ENCODE data around the gene MYO1G.
"Not testable (repeated sequence)": the region's sequence is repeated elsewhere in the genome, so short reads cannot be mapped to it uniquely, and the experiment has no call there.

MYO1G gene

GRCh38 chr7:44935016-44935415 lies 43.8 kb downstream of the MYO1G start:
- DNase-seq, result no peak

- DNase-seq, result not testable (repeated sequence)
These were observed 44.3 kb downstream of the MYO1G start for GRCh38 chr7:44934510-44934909.

DNA sequence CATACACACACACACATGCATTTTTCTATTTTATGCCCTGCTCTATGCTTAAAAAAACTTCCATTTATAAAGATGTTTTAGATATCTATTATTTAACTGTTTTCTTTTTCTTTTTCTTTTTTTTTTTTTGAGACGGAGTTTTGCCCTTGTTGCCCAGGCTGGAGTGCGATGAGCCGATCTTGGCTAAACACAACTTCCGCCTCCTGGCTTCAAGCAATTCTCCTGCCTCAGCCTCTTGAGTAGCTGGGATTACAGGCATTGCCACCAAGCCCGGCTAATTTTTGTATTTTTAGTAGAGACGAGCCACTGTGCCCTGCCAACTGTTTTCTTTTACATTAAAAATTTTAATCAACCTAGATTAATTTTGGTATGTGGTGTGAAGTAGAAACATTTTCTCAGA lies 47.9 kb downstream of the MYO1G start:
- no peak for DNase-seq

DNA sequence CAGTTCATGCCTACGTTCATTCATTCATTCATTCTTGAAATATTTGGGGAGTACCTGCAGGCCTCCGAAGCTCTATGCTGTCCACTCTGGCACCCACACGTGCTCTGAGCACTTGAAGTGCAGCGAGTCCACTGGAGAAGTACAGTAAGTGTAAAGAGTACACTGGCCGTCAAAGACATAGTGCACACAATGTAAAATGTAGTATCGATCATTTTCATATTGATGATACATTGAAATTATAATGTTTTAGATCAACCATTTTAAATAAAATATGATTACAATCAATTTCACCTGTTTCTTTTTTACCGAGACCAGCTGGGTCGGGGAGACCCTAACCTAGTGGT lies 56.5 kb downstream of the MYO1G start:
- DNase-seq, result no peak

DNA sequence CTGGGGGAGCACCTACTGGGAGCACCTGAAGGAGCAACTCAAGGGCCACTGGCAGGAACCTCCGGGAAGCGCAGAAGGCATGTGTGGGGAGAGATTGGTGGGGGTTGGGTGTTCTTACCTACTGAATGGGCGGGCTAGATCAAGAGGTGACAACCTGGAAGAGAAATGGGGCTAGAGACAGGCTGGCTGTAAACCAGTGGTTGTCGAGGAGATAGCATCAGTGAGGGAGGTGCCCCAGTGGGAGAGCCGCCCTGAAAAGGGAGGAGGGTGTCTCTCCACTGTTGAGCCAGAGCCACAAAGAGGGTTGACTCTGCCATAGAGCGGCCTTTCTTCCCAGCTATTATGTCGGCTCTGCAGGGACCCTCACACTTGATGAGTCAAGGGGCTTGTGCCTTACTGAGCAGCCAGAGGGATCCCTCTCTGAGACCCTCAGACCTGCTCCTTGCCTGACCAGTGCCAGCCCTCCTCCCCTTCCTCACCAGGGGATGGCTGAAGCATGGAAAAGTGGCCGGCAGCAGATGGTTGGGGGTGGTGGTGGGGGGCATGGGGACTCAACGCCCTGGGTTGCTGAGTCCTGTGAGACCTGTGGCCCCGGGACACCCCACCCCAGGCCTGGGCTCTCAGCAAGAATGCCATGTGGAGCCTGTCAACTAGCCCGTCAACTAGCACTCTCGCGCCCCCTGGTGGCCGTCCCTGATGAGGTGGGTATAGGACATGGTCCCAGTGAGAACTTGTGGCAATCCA lies 57.0 kb downstream of the MYO1G start:
- peak; percentile 99 for DNase-seq

- no peak for DNase-seq
These were observed 58.7 kb downstream of the MYO1G start for GRCh38 chr7:44920119-44920518.

DNA sequence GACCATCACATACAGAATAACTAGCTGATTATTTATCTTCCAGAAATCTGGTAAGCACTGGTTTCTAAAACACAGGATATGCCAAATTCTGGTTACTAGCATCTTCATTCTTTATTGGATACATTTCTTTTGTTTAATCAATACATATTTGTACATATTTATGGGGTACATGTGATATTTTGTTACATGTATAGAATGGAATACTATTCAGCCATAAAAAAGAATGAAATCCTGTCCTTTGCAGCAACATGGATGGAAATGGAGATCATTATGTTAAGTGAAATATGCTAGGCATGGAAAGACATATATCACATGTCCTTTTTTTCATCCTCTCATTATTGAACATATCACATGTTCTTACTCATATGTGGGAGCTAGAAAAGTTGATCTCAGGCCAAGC lies 60.8 kb downstream of the MYO1G start:
- no peak for DNase-seq

DNA sequence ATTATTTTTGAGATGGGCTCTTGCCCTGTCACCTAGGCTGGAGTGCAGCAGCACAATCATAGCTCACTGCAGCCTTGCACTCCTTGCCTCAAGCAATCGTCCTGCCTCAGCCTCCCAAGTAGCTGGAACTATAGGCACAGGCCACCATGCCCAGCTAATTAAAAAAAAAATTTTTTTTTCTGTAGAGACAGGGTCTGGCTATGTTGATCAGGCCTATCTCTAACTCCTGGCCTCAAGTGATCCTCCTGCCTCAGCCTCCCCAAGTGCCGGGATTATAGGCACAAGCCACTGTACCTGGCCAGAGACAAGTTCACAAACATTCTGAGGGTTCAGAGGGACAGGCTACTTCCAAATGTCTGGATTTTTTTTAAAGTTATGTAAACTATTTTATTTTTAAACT lies 61.4 kb downstream of the MYO1G start:
- DNase-seq, result no peak

GRCh38 chr7:44914992-44915607 lies 63.7 kb downstream of the MYO1G start:
- peak; percentile 81 for DNase-seq

DNA sequence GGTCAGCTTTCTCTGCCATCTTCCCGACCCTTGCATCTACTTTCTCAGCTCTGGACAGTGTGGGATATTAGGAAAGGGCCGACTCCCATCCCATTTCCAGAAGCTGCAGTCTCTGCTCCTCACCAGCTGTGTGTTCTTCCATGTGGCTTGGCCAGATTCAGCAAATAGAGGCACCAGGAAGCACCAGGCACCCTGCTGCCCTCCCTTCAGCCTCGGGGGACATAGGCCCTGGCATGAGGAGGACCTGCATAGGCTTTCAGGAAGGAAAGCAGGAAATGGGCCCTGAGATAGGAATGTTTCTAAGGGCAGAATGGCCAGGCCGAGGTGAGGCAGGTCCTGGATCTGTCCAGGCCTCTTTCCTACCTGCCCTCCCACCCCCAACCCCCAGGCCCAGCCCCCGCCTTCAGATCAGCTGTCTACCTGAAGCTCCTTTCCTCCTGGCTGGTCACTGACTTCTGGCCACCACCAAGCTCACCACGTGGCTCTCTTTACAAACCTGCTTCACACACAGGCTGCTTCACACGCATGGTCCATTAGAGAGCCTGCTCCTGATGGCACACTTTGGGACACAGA lies 66.0 kb downstream of the MYO1G start:
- DNase-seq, result no peak
